ENCODE results near the gene TMPRSS3.

- TF ChIP-seq ZNF274 (IDR thresholded peaks at IDR 0.05; ENCODE audit: low read depth, low read length) (no peak), SUZ12 (IDR thresholded peaks at IDR 0.05; ENCODE audit: extremely low read depth, insufficient read depth, insufficient read length) (no peak), YY1 (IDR thresholded peaks at IDR 0.05; ENCODE audit: insufficient read depth, insufficient read length) (no peak)
Observed at GRCh38 chr21:42340187-42341050, 55.4 kb downstream of the TMPRSS3 start.

All from NT2/D1 (cell line).